Activated CD4-positive, alpha-beta T cell treated with anti-CD3 and anti-CD28 coated beads, Interleukin-2, amount 50 U/mL, for 48 hours (primary cell): ENCODE data around the gene CADM1.

Experiments used
- DNase-seq, 2 experiments: peaks; one replicate each; pipeline ENCODE4 v3.0.0-alpha.2; 2020

The CADM1 gene

DNA sequence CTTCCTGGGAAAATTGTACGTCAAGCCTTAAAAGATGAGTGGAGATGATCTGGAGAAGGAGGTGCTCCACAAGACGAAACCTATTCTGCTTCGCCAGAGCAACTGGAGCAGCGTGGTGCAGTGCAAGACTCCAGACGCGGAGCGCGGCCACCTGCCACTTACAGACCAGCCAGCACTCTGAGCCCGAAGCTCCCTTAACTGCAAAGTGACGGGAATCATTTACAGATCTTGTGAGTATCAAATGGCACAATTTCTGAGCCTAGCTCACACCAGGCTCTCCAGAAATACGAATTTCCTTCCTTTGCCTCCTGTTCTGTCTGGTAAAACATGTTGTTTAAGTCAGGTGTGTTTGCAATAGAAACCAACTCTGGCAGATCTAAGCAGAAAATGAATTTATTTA, 369.3 kb downstream of the CADM1 start:
- DNase-seq, result no peak

DNA sequence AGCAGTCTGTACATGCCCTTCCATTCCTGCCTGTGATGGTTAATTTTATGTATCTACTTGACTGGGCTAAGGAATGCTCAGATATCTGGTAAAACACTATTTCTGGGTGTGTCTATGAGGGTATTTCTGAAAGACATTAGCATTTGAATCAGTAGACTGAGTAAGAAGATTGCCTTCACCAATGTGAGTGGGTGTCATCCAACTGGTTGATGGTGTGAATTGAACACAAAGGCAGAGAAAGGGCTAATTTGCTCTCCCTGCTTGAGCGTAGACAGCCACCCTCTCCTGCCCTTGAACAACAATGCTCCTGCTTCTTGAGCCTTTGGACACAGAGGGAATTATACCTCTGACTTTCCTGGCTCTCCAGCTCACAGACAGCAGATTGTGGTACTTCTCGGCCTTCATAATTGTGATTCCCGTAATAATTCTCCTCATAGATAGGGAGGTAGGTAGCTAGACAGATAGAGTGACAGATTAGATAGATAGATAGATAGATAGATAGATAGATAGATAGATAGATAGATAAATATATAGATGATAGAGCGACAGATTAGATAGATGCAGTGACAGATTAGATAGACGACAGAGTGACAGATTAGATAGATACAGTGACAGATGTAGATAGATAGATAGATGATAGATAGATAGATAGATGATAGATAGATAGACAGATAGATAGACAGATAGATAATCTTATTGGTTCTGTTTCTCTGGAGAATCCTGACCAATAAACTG, 370.6 kb downstream of the CADM1 start:
- DNase-seq, result no peak

DNA sequence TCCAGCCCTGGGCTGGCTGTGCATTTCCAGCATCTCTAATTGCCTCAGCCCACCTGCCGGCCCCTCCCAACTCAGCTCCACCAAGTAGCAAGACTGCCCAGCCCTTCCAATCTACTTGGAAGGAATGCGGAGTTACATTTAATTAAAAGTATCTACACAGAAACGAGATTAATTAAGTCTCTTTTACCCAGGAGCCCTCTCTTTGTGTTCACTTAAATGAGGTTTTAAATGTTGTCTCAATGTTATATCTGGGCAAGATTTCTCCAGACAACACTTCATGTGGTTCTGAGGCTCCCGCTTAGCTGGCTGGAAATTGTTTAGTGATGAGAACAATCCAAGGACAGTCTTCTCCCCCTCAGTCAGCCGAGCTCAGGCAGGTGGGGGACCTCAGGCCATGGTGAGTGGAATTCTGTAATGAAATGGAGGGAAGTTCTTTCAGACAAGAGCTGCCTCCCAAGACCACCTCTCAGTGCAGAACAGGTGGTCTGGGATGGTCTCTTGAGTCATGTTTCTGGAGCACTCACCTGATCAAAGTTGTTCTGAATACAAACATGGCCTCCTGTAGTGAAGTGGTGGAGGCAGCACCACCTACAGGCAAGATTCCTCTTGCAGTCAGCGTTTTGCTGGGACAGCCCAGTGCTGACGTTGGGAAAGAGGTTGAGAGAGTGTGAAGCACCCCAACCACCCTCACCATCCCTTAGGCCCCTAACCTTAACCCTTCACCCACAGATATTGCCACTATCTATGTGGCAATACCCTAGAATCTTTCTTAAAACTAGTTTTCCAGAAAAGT, 371.6 kb downstream of the CADM1 start:
- DNase-seq, result peak in 1 of 2 experiments; percentile 7

DNA sequence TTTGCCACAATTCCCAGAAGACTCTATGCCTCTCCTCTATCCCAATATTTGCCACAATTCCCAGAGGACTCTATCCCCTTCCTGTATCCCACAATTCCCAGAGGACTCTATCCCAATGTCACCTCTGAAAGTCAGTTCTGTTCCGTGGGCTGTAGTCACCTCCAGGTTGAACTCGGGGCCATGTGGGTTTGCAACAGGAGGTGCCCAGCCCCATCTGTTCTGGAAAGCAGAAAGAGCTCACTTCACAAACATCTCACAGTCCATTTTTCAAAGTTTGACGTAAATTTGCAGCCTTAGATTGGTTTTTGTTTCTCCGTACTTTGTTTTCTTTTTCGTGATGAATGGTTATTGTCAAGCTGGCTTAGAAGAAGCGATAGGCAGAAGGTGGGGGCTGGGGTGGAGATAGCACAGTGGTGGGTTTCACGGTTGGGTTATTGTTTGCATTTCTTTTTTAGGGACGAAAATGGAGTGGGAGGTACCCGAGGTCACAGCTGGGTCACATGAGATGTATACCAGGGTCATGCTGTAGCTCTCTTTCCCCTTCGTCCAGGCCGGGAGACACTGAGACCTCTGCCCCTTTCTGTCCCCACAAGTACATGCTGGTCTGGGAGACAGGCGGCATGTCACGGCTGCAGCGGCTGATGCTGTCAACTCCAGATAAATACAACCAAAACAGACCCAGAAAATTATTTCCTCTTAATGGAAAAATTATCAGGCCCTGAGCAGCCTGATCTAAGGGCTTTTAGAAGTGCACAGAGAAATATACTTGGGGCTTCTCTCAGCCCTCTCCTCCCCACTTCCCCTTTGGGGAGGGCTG, 374.5 kb downstream of the CADM1 start:
- DNase-seq, result no peak

DNA sequence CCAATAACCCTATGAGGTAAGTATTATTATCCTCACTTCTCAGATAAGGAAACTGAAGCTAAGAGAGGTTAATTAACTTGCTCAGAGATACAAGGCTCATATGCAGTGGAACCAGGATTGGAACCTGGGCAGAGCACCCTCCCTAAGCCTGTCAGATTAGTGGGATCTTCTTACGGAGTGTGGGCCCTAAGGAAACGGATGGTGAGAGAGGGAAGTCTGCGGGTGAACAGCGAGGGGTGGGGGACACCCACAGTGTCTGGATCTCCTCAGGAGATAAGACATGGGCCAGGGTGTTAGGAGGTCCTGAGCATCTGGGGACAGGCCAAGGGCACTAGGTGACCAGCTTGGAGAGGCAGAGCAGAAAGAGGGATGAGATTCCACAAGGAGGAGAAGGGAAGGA, 376.0 kb downstream of the CADM1 start:
- no peak for DNase-seq

DNA sequence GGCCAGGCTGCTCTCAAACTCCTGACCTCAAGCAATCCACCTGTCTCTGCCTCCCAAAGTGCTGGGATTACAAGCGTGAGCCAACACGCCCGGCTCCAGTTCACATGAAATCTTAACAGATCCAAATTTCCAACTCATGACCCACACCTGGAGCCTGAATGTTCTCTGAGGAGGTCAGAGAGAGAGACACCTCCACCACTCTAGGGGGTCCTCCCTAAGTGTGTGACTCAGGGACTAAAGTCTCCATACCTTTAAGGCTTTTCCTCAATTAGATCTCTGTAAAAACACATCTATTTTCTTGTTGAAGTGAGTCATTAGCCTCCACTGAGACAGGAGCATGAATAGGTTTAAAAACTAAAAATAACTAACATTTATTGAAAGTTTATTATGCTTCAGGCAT, 376.4 kb downstream of the CADM1 start:
- DNase-seq, result no peak

DNA sequence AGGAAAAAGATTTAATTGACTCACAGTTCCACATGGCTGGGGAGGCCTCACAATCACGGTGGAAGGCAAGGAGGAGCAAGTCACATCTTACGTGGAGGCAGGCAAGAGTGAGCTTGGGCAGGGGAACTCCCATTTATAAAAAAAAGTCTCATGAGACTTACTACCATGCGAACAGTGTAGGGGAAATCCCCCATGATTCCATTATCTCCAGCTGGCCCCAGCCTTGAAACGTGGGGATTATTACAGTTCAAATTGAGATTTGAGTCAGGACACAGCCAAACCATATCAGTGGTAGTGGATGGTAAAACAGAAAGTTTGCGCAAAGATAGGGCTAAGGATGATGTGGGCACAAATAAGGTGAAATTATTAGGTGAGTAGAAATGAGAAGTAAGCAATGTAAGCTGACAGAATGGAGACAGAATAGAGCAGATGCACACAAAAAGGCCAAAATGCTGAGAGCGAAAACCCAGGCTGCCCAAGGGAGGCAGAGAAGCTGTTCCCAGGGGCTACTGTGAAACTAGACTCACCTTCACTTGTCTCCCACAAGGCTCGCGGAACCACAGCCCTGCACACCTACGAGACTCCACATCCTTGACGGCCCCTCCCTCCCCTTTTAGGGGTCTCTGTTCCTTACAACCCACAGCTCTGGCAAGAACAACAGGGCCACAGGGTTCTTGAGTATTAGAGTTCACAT, 377.6 kb downstream of the CADM1 start:
- DNase-seq, result no peak

DNA sequence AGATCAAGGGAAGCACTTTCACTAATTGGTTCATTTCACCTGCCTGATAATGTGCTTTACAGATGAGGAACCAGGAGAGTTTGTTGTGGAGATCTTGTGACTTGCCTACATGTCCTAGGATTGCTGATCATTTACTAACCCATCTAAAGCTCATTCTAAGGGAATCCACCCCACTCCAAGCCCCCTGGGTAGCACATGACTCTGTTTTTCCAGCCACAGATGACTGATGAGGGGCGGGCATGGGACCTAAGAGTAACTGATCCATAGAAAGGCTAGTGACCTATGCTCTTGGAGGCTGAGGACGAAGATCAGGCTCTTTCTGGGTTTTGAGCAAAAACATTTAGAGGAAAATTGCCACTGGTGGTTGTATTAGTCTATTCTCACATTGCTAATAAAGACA, 378.1 kb downstream of the CADM1 start:
- DNase-seq, result no peak

DNA sequence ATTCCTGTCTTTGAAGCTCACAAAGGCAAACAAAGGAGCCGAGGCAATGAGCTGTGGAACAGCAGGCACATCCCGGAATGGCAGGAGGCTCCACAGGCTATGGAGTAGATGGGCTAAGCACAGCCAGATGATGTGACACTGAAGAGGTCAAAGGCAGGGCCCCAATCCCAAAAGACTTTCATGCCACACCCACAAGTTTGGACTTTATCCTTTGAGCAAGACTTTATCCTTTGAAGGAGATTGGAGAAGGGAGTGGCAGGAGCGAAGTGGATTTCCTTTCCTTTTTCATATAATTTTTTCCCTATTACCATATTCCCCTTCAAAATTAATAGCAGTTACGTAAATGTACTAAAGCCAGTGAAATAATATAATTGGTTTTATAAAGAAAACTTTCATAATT, 379.4 kb downstream of the CADM1 start:
- DNase-seq, result no peak

DNA sequence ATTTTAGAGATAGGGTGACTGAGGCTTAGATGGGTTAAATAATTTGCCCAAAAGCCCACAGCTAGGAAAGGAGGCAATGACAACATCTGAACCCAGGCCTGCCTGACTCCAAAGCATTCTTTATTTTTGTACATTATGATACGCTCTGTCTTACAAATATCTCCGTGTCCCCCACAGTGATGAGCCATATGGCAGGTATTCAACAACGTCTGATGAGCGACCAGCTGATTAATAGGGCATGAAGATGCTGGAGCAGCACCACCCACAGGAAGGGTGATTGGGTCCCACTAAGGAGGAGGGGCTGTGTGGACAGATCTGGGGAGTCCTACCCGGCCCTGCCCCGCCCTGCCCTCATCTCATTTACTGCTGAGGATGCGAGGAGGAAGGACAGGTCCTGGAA, 380.6 kb downstream of the CADM1 start:
- DNase-seq, result no peak

DNA sequence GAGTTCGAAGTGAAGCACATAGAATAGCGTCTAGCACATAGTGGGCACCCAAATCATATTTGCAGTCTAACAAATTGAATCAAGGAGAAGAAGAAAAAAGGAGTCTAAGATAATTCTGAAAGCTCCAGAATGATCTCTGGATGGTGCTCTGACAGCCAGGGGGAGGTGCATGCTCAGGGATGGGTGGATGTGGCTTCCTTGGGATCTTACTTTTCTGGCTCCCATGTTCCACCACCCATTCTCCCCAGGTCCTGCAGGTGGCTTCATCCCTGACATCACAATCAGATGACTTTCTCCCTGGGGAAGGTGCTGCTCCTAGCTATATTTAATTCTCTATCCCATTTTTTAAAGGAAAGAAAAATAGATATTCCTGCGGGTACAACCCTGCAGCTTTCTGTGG, 381.9 kb downstream of the CADM1 start:
- no peak for DNase-seq
